Spinal cord (tissue), 10 donors: ENCODE measurements around the gene ZNF90. TPM values are rescaled to one million over a fixed set of nuclear protein-coding genes. Genes with fewer than 3 reads are reported as not detected.

Source experiments
- DNase-seq, 6 donors: peaks; one replicate each; pipeline versions ENCODE4 v3.0.0 to v3.0.0-alpha.2; 2013 to 2015; ENCODE audit warnings: low spot score in 6 of 6, low read depth in 4 of 6
- H3K27ac ChIP-seq: one replicate; pipeline ENCODE4 v1.5.1; 2013; ENCODE audit warnings: low read depth, low read length, control low read depth
- H3K27me3 ChIP-seq: one replicate; pipeline ENCODE4 v1.6.1; 2013; ENCODE audit warnings: low read length; ENCODE audit not compliant: control insufficient read depth, insufficient read depth
- H3K36me3 ChIP-seq: one replicate; pipeline ENCODE4 v1.6.1; 2013; ENCODE audit warnings: low read length; ENCODE audit not compliant: control insufficient read depth, insufficient read depth
- H3K4me1 ChIP-seq: one replicate; pipeline ENCODE4 v1.6.1; 2013; ENCODE audit warnings: low read length; ENCODE audit not compliant: control insufficient read depth, insufficient read depth
- H3K4me3 ChIP-seq: one replicate; pipeline ENCODE4 v1.5.1; 2013; ENCODE audit warnings: low read depth, low read length, control low read depth
- H3K9me3 ChIP-seq: one replicate; pipeline ENCODE4 v1.6.1; 2013; ENCODE audit warnings: low read length; ENCODE audit not compliant: control insufficient read depth, insufficient read depth
- WGBS: methylation state at CpG from one replicate; pipeline ENCODE4 v1.1.5; 2013; ENCODE audit warnings: missing lambda C conversion rate; ENCODE audit not compliant: insufficient coverage; 5-methylcytosine and 5-hydroxymethylcytosine counted together
- polyA plus RNA-seq, 2 donors: library from polyadenylated mRNA; unstranded; fragments of 120-200 nt; gene quantifications; one replicate each; pipeline ENCODE4 v1.2.1, GENCODE V29; 2013; ENCODE audit not compliant: insufficient read length in 2 of 2
- small RNA-seq: library from RNA; depleted of rRNA; stranded (forward); fragments of <200 nt; gene quantifications from one replicate; pipeline ENCODE3, GENCODE V24; 2014; ENCODE audit warnings: low replicate concordance
- total RNA-seq, 2 donors: library from RNA; depleted of rRNA in 1 of 2; stranded (reverse); fragments of 120-200 nt in 1 of 2; fragments of >200 nt in 1 of 2; gene quantifications; one replicate each; pipeline versions ENCODE4 v1.2.3 to v1.2.4, GENCODE V29; 2013 to 2014
- donor health status: healthy.

The ZNF90 gene
- total and polyA plus RNA-seq, 4 donors = 2.8 to 8.1 (median 3.9) TPM

- no peak for DNase-seq
- no peaks in the 10 kb centered on the region for H3K9me3 ChIP-seq
- 100% methylated on average over 2 of the region's 4 CpGs for WGBS
- no peaks in the 10 kb centered on the region for H3K36me3 ChIP-seq
- no peak overlapping the region for H3K4me3 ChIP-seq
- no peak overlapping the region for H3K27ac ChIP-seq
- no peaks in the 10 kb centered on the region for H3K4me1 ChIP-seq
- H3K27me3 ChIP-seq = no peaks in the 10 kb centered on the region
Observed at GRCh38 chr19:20153281-20153680, 75.5 kb downstream of the ZNF90 start.

GRCh38 chr19:20154636-20155035, 76.8 kb downstream of the ZNF90 start:
- no peaks in the 10 kb centered on the region for H3K27me3 ChIP-seq
- DNase-seq = no peak
- no peaks in the 10 kb centered on the region for H3K4me1 ChIP-seq
- no peak overlapping the region for H3K4me3 ChIP-seq
- WGBS = 98% methylated on average over 4 of the region's 4 CpGs
- no peak overlapping the region for H3K27ac ChIP-seq
- no peaks in the 10 kb centered on the region for H3K36me3 ChIP-seq
- H3K9me3 ChIP-seq = no peaks in the 10 kb centered on the region

GRCh38 chr19:20162821-20163220, 85.0 kb downstream of the ZNF90 start:
- 100% methylated on average over 1 of the region's 3 CpGs for WGBS
- H3K27me3 ChIP-seq = no peaks in the 10 kb centered on the region
- H3K36me3 ChIP-seq = no peaks in the 10 kb centered on the region
- no peak overlapping the region for H3K27ac ChIP-seq
- no peak for DNase-seq
- H3K4me3 ChIP-seq = no peak overlapping the region
- peaks cover 10% of the 10 kb centered on the region for H3K4me1 ChIP-seq
- H3K9me3 ChIP-seq = no peaks in the 10 kb centered on the region

- H3K4me3 ChIP-seq = no peak overlapping the region
Observed at GRCh38 chr19:20164456-20164855, 86.7 kb downstream of the ZNF90 start.

GRCh38 chr19:20165971-20166592, 88.3 kb downstream of the ZNF90 start:
- H3K4me3 ChIP-seq = no peak overlapping the region
- peaks cover 7% of the 10 kb centered on the region for H3K36me3 ChIP-seq
- H3K27me3 ChIP-seq = no peaks in the 10 kb centered on the region
- H3K9me3 ChIP-seq = no peaks in the 10 kb centered on the region
- DNase-seq = no peak
- no peak overlapping the region for H3K27ac ChIP-seq
- H3K4me1 ChIP-seq = peaks cover 17% of the 10 kb centered on the region
- WGBS = no CpG with 5 or more reads among the region's 7 CpGs

More at GRCh38 chr19:20164456-20164855, 86.7 kb downstream of the ZNF90 start:
- Histone ChIP-seq H3K27me3 (no peaks in the 10 kb centered on the region), H3K9me3 (no peaks in the 10 kb centered on the region), H3K36me3 (peaks cover 4% of the 10 kb centered on the region), H3K4me1 (peaks cover 17% of the 10 kb centered on the region), H3K27ac (no peak overlapping the region)
- WGBS = no CpG with 5 or more reads among the region's 1 CpG
- no peak for DNase-seq

GRCh38 chr19:20167020-20167644, 89.3 kb downstream of the ZNF90 start, which contains the start of gene ZNF486:
Gene ZNF486 (plus strand): TSS chr19:20167214. CDS start chr19:20167331, 117 bp downstream.
- WGBS = under 1% methylated on average over 25 of the region's 25 CpGs
- Histone ChIP-seq H3K4me1 (peaks cover 17% of the 10 kb centered on the region), H3K9me3 (no peaks in the 10 kb centered on the region), H3K27ac (peak within 1 kb of the TSS; percentile 81), H3K27me3 (no peaks in the 10 kb centered on the region), H3K4me3 (peak within 1 kb of the TSS; percentile 79), H3K36me3 (peaks cover 7% of the 10 kb centered on the region)
- DNase-seq = peak; percentile 84 to 99 (median 96)

GRCh38 chr19:20167651-20168122, 89.9 kb downstream of the ZNF90 start:
- H3K36me3 ChIP-seq = peaks cover 10% of the 10 kb centered on the region
- WGBS = 11% methylated on average over 22 of the region's 22 CpGs
- H3K4me3 ChIP-seq = peak overlapping the region; percentile 79
- H3K9me3 ChIP-seq = no peaks in the 10 kb centered on the region
- H3K27ac ChIP-seq = peak overlapping the region; percentile 81
- H3K27me3 ChIP-seq = no peaks in the 10 kb centered on the region
- DNase-seq = peak in 2 of 6 donors; percentile 2 to 43
- peaks cover 17% of the 10 kb centered on the region for H3K4me1 ChIP-seq

Small RNAs within 50 kb of the gene (small RNA-seq; reads per million reads assigned to genes)
- gene AC006539.3 = not detected

Other genes starting within 250 kb of the ZNF90 start
- gene ZNF253, start 212.1 kb upstream of the ZNF90 start, total RNA-seq = 10 to 100 TPM; 20.8 to 27.2 TPM
- gene ZNF253, start 212.1 kb upstream of the ZNF90 start, polyA plus RNA-seq = 10 to 100 TPM; 22.3 to 22.8 TPM
- 10 to 100 TPM; 11.4 to 14.3 TPM for gene ZNF93, start 177.1 kb upstream of the ZNF90 start, total RNA-seq
- gene ZNF93, start 177.1 kb upstream of the ZNF90 start, polyA plus RNA-seq = 10 to 100 TPM; 10.5 to 10.9 TPM
- 10 to 100 TPM in 1 of 2 donors, 1 to 10 TPM in 1; 9.2 to 10.2 TPM for gene ZNF682, start 38.5 kb upstream of the ZNF90 start, total RNA-seq
- gene ZNF682, start 38.5 kb upstream of the ZNF90 start, polyA plus RNA-seq = 10 to 100 TPM; 14.7 to 16.3 TPM
- 1 to 10 TPM; 9.1 to 9.5 TPM for gene ZNF486, start 89.2 kb downstream of the ZNF90 start, total RNA-seq
- gene ZNF486, start 89.2 kb downstream of the ZNF90 start, polyA plus RNA-seq = 1 to 10 TPM; 5.5 to 5.8 TPM